Measurements from ENCODE around the gene ST8SIA6. TPM values are rescaled to one million over a fixed set of nuclear protein-coding genes. Genes with fewer than 3 reads are reported as not detected.
A peak's percentile ranks its signal among the peaks of the same experiment; 100 is the strongest.

Gene ST8SIA6
- total RNA-seq, 2 donors from 2014 or later, result 0.33 to 1.1 TPM

DNA sequence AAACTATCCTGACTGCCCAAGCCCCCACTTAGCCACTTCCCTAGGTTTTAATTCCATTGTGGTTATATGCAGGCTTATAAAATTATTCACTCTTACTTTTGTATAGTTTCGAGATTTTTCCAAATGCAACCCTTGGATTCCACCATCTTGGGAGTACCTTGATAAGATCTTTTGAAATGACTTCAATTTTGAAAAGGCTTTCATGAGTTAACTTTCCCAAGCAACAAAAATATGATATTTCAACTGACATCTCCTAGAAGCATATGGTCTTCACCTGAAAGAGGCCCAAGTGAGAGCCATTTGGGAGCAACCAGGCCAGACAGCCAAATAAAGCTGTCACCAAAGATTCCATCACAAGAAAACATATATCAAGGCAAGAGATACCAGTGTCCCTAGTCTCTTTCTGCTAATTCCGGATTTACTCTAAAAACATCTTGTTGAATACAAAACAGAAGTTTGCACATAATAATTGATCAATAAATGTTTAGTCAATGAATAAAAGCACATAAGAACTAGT, 1.7 kb upstream of the ST8SIA6 start:
- no peak for DNase-seq
- H3K9me3 Mint-ChIP-seq, result peaks cover 6% of the 10 kb centered on the region
- no peak overlapping the region for H3K27ac ChIP-seq (ENCODE audit: low read depth, low read length)
- H3K36me3 ChIP-seq (ENCODE audit: control insufficient read depth, insufficient read depth, low read length), result no peaks in the 10 kb centered on the region
- peaks cover 9% of the 10 kb centered on the region for H3K9me3 ChIP-seq (ENCODE audit: control insufficient read depth, low read length)
- H3K4me3 ChIP-seq (ENCODE audit: low read length), result no peak overlapping the region
- H3K27me3 ChIP-seq (ENCODE audit: control insufficient read depth, insufficient read depth, low read length, poor library complexity, severe bottlenecking), result peaks cover 28% of the 10 kb centered on the region
- WGBS, 2 experiments (ENCODE audit: insufficient coverage in 1 of 2, insufficient read length in 1 of 2), result 95% methylated on average over 2 of the region's 2 CpGs; no CpG with 5 or more reads in 1 of the 2 experiments
- H3K36me3 Mint-ChIP-seq (ENCODE audit: low read depth), result no peaks in the 10 kb centered on the region
- no peak overlapping the region for H3K9ac ChIP-seq (ENCODE audit: extremely low read depth, low read length, poor library complexity, severe bottlenecking)
- TF ChIP-seq, protein P1, sequence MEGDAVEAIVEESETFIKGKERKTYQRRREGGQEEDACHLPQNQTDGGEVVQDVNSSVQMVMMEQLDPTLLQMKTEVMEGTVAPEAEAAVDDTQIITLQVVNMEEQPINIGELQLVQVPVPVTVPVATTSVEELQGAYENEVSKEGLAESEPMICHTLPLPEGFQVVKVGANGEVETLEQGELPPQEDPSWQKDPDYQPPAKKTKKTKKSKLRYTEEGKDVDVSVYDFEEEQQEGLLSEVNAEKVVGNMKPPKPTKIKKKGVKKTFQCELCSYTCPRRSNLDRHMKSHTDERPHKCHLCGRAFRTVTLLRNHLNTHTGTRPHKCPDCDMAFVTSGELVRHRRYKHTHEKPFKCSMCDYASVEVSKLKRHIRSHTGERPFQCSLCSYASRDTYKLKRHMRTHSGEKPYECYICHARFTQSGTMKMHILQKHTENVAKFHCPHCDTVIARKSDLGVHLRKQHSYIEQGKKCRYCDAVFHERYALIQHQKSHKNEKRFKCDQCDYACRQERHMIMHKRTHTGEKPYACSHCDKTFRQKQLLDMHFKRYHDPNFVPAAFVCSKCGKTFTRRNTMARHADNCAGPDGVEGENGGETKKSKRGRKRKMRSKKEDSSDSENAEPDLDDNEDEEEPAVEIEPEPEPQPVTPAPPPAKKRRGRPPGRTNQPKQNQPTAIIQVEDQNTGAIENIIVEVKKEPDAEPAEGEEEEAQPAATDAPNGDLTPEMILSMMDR (conservative IDR thresholded peaks at IDR 0.05), result no peak
- peaks cover 4% of the 10 kb centered on the region for H3K4me1 ChIP-seq (ENCODE audit: control insufficient read depth, insufficient read depth, low read length)
- no peak overlapping the region for H3K4me3 Mint-ChIP-seq
- peaks cover 34% of the 10 kb centered on the region for H3K27me3 Mint-ChIP-seq (ENCODE audit: insufficient read depth)
- H3K4me1 Mint-ChIP-seq, result peaks cover 22% of the 10 kb centered on the region
- H3K27ac Mint-ChIP-seq, result no peak overlapping the region

DNA sequence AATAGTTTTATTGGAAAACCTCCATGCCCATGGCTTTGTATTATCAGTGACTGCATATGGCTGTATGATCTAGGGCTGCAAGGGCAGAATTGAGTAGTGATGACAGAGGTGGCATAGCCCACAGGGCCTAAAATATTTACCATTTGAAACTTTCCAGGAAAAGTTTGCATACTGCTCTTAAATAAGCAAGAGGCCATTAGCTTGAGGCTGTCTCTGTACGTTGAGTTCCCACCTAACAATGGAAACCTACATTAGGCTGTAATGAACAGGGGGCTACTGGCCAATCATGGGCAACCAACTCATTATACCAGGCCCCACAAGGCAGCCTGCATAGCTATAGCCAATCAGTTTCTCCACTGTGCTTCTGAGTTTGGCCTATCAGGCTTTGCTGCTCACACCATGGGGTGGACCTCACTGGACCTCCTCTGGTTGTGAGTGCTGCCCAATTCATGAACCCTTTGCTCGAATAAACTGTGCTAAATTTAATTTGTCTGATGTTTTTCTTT, 673 bp upstream of the ST8SIA6 start:
- Mint-ChIP-seq H3K4me3 (peak overlapping the region; percentile 65), H3K27me3 (ENCODE audit: insufficient read depth) (peaks cover 39% of the 10 kb centered on the region), H3K9me3 (peaks cover 9% of the 10 kb centered on the region), H3K36me3 (ENCODE audit: low read depth) (peaks cover under 1% of the 10 kb centered on the region), H3K4me1 (peaks cover 22% of the 10 kb centered on the region), H3K27ac (no peak overlapping the region)
- peaks cover 9% of the 10 kb centered on the region for H3K9me3 ChIP-seq (ENCODE audit: control insufficient read depth, low read length)
- no peaks in the 10 kb centered on the region for H3K36me3 ChIP-seq (ENCODE audit: control insufficient read depth, insufficient read depth, low read length)
- TF ChIP-seq, protein P1 (conservative IDR thresholded peaks at IDR 0.05), result no peak
- H3K27me3 ChIP-seq (ENCODE audit: control insufficient read depth, insufficient read depth, low read length, poor library complexity, severe bottlenecking), result peaks cover 28% of the 10 kb centered on the region
- H3K4me3 ChIP-seq (ENCODE audit: low read length), result peak overlapping the region; percentile 81
- H3K4me1 ChIP-seq (ENCODE audit: control insufficient read depth, insufficient read depth, low read length), result peaks cover 4% of the 10 kb centered on the region
- H3K9ac ChIP-seq (ENCODE audit: extremely low read depth, low read length, poor library complexity, severe bottlenecking), result no peak overlapping the region
- 88 to 97% methylated on average over 1 to 2 of the region's 2 CpGs for WGBS, 2 experiments (ENCODE audit: insufficient coverage in 1 of 2, insufficient read length in 1 of 2)
- H3K27ac ChIP-seq (ENCODE audit: low read depth, low read length), result no peak overlapping the region
- DNase-seq, result no peak

DNA sequence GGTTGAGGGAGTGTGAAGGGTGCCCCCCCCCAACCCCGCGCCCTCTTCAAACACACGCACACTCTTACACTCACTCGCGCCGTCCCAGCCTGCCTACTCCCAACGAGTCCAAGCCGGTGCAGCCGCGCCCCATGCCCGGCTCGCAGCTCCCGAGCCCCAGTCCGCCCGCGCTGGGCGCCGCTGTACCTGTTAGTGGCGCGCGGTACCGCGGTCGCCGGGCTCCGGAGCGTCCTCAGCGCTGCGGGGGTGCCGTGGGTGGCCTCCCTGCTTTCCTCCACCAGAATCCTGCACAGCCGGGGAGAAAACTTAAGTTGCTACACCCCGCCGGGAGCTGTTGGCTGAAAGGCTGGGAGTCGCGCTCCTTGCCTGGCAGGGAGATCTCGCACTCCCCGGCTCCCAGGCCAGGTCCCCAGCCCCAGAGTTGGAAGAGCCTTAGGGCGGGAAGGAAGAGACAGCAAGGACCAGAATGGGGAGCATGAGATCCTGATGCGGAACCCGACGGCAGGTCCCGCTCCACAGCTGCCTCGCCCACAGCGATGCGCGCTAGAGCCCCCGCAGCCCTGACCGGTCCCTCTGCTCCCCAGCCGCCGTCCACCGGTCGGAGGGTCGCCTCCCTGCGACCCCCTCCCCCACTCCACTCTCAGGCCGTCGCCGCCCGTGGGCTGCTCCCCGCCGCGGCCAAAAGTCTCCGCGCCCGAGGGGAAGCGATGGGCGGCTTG, 863 bp downstream of the ST8SIA6 start:
- WGBS, 2 experiments (ENCODE audit: insufficient coverage in 1 of 2, insufficient read length in 1 of 2), result 0% methylated on average over 5 to 66 of the region's 66 CpGs
- Mint-ChIP-seq H3K9me3 (peaks cover 19% of the 10 kb centered on the region), H3K27ac (no peak overlapping the region), H3K27me3 (ENCODE audit: insufficient read depth) (peaks cover 40% of the 10 kb centered on the region), H3K4me1 (peaks cover 22% of the 10 kb centered on the region), H3K4me3 (peak overlapping the region; percentile 65), H3K36me3 (ENCODE audit: low read depth) (peaks cover 9% of the 10 kb centered on the region)
- Histone ChIP-seq H3K4me3 (ENCODE audit: low read length) (peak overlapping the region; percentile 82), H3K9ac (ENCODE audit: extremely low read depth, low read length, poor library complexity, severe bottlenecking) (peak overlapping the region; percentile 32), H3K4me1 (ENCODE audit: control insufficient read depth, insufficient read depth, low read length) (peaks cover 4% of the 10 kb centered on the region), H3K27me3 (ENCODE audit: control insufficient read depth, insufficient read depth, low read length, poor library complexity, severe bottlenecking) (peaks cover 28% of the 10 kb centered on the region), H3K27ac (ENCODE audit: low read depth, low read length) (no peak overlapping the region), H3K36me3 (ENCODE audit: control insufficient read depth, insufficient read depth, low read length) (no peaks in the 10 kb centered on the region), H3K9me3 (ENCODE audit: control insufficient read depth, low read length) (peaks cover 18% of the 10 kb centered on the region)
- TF ChIP-seq, protein P1 (conservative IDR thresholded peaks at IDR 0.05), result no peak
- DNase-seq, result peak; percentile 90
